ENCODE measurements around the gene PDXK.

- TF ChIP-seq BRF2 (CRISPR knock-in tag; IDR thresholded peaks at IDR 0.05) (no peak), ZBTB7A (CRISPR knock-in tag; IDR thresholded peaks at IDR 0.05) (no peak), CHD2 (IDR thresholded peaks at IDR 0.05; ENCODE audit: low read depth, low read length) (no peak)
Measured at GRCh38 chr21:43699933-43700599, 18.9 kb upstream of the PDXK start.

All from HepG2 (cell line).